ENCODE results near the gene GALNT17.

GRCh38 chr7:71281261-71281660, 149.3 kb downstream of the GALNT17 start:
- TF ChIP-seq CTCF (IDR thresholded peaks at IDR 0.05; ENCODE audit: low read length), result no peak
- no peak for TF ChIP-seq EZH2 (optimal IDR thresholded peaks at IDR 0.05; ENCODE audit: low read depth, low read length)
- TF ChIP-seq EZH2phosphoT487 (IDR thresholded peaks at IDR 0.05; ENCODE audit: low read length), result no peak
